GM19035 (cell line): ENCODE data around the gene ZNF80.
"Not testable (repeated sequence)": the region's sequence is repeated elsewhere in the genome, so short reads cannot be mapped to it uniquely, and the experiment has no call there.

ENCODE experiments used
- ATAC-seq: cut with Tn5 transposase; IDR thresholded peaks from one replicate; pipeline ENCODE4 v1.9.1; 2021; ENCODE audit not compliant: unreplicated experiment

ZNF80 gene

GRCh38 chr3:114237478-114237877 lies at the start of gene ZNF80:
TSS of gene ZNF80 (minus strand) at chr3:114237578. CDS start at chr3:114237074, 504 bp downstream.
- not testable (repeated sequence) for ATAC-seq

- no peak for ATAC-seq
Observed at GRCh38 chr3:114286266-114286665, 48.9 kb upstream of the ZNF80 start.

GRCh38 chr3:114285648-114286230 lies 48.4 kb upstream of the ZNF80 start:
- no peak for ATAC-seq

- no peak for ATAC-seq
Observed at GRCh38 chr3:114284644-114285043, 47.3 kb upstream of the ZNF80 start.

GRCh38 chr3:114276856-114277255 lies 39.5 kb upstream of the ZNF80 start:
- not testable (repeated sequence) for ATAC-seq

- ATAC-seq = no peak
Observed at GRCh38 chr3:114274929-114275328, 37.6 kb upstream of the ZNF80 start.

- no peak for ATAC-seq
Observed at GRCh38 chr3:114272271-114272670, 34.9 kb upstream of the ZNF80 start.

GRCh38 chr3:114270019-114270418 lies 32.6 kb upstream of the ZNF80 start:
- no peak for ATAC-seq

GRCh38 chr3:114260152-114260551 lies 22.8 kb upstream of the ZNF80 start:
- ATAC-seq = no peak

- ATAC-seq = no peak
Observed at GRCh38 chr3:114259566-114259965, 22.2 kb upstream of the ZNF80 start.

- ATAC-seq = no peak
Observed at GRCh38 chr3:114253505-114253904, 16.1 kb upstream of the ZNF80 start.

GRCh38 chr3:114252954-114253353 lies 15.6 kb upstream of the ZNF80 start:
- ATAC-seq = no peak

- ATAC-seq = peak; percentile 98
Observed at GRCh38 chr3:114242947-114243346, 5.6 kb upstream of the ZNF80 start.

GRCh38 chr3:114241262-114241661 lies 3.9 kb upstream of the ZNF80 start:
- no peak for ATAC-seq

- ATAC-seq = not testable (repeated sequence)
Observed at GRCh38 chr3:114238146-114238785, 888 bp upstream of the ZNF80 start.

- no peak for ATAC-seq
Observed at GRCh38 chr3:114235431-114235830, 1.9 kb downstream of the ZNF80 start.

- no peak for ATAC-seq
Observed at GRCh38 chr3:114234745-114235144, 2.6 kb downstream of the ZNF80 start.

- ATAC-seq = no peak
Observed at GRCh38 chr3:114231616-114232015, 5.8 kb downstream of the ZNF80 start.

GRCh38 chr3:114227076-114227475 lies 10.3 kb downstream of the ZNF80 start:
- no peak for ATAC-seq

GRCh38 chr3:114226313-114226712 lies 11.1 kb downstream of the ZNF80 start:
- ATAC-seq = no peak

GRCh38 chr3:114223143-114223542 lies 14.2 kb downstream of the ZNF80 start:
- ATAC-seq = peak; percentile 67

- no peak for ATAC-seq
Observed at GRCh38 chr3:114221881-114222264, 15.5 kb downstream of the ZNF80 start.
